GM21526 (cell line): Measurements from ENCODE around the gene GGT1.
"Not testable (repeated sequence)": the region's sequence is repeated elsewhere in the genome, so short reads cannot be mapped to it uniquely, and the experiment has no call there.

Source experiments
- ATAC-seq: cut with Tn5 transposase; IDR thresholded peaks from one replicate; pipeline ENCODE4 v1.9.1; 2021; ENCODE audit warnings: moderate library complexity; ENCODE audit not compliant: unreplicated experiment, low FRiP score

GGT1 gene

GRCh38 chr22:24602847-24603769 is at the start of gene GGT1:
TSS of gene GGT1 (plus strand) at chr22:24603193. CDS start at chr22:24611082, 7,889 bp downstream.
- ATAC-seq = not testable (repeated sequence)

DNA sequence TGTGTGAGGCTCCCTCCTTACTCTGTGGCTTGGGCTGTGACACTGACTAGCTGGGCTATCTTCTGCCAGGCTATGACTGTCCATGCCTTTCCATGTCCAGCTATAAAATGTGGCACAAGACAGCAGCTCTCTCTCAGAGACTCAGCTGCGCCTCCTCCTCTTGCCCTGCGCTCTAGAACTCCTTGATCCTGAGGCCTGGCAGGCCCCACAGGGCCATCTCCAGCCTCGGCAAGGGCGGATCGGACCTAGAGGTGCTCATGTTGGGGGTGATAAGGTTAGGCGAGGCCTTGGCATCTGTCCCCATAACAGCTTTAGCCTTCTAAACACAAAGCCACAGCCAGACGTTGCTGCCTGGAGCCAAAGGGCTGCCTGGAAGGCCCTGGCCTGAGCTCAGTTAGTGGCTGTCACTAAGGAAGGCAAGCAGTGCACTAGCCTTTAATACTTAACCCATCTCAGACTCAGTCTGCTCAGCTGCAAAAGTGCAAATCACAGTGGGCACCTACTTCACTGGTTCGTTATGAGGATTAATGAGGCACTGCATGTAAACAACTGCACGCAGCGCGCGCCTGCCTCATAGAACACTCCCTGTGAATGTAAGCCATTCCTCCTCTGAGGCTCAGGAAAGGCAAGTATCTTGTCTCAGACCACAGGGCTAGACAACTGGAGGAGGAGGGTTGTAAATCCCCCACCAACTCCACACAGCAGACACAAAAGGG is 49.2 kb upstream of the GGT1 start:
- ATAC-seq = no peak

DNA sequence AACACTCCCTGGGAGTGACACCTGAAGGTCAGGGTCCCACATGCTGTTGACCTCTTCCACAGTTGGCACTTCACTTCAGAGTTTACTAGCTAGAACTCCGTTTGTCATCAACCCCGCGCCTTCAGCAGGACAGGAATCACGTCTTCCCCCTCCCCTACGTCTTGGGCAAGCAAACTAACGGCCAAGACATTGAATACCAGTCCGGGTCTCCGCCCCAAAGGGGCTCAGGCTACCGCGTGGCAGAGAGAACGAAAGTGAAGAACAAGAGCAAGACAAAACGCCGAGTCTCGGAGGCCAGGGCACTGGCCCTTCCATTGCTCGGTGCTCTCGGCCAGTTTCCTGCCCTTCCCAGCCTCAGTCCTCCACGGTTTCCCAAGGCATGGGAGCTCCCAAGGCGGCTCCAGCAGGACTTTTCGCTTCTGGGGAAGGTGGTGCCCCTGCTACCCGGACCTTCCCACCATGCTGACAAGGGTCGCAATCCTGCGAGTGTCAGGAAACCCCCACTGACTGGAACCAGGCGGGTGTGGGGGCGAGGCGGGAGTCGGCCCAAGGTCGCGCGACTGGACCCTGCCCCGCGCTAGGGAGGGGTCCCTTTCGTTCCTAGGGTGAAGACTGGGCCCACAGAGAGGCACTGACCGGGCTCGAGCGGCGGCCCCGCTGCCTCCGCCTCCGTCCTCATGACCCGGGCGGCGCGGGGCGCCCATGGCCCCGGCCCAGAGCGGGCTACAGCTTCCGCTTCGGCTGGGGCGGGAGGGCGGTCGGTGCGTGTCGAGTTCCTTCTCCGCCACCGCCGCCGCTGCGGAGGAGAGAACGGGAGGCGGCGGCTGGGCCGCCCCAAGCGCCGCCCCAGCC is 48.5 kb upstream of the GGT1 start, which contains the start of gene GUCD1:
GUCD1 (minus strand) TSS at position 826 of the 852 bp plus-strand sequence; CDS start at position 679, 147 bp downstream.
- ATAC-seq = no peak

DNA sequence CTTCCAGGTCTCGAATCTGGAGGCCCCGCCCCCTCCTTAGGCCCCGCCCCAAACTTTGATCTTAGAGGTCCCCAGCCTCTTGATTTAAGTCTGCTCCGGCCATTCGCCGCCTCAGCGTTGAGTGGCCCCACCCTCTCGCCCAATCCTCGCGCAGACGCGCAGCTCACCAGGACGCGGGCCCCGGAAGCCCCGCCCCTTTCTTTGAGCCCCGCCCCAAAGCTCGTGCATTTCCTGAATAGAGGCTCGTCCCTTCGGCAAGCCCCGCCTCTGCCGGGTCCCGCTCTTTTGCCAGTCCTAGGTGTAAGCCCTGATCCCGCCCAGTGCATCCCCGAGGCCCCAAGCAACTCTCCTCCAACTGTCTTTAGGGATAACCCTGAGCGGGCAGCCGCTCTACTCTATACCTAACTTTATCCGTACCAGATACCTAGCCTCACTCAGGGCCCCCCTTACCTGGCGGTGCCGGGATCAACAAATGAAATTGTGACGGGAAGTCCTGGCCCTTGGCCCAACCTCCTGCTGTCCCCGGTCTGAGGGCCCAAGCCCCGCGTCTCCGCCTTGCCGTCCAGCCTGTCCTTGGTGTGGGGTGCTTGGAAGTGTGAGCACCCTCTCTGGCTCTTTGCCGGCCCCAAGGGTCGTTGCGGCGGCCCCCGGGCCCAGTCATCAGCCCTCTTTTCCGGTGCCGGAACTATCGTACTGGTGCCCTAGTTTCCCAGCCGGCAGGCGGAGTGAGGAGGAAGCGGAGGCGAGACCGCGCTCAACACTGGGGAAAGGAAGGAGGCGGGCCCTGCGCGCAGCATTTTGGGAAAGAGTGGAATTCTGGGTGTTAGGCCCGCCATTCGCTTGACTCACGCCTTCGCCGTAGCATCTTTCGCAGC is 47.6 kb upstream of the GGT1 start, which contains the start of gene SNRPD3:
SNRPD3 (plus strand) TSS at position 835 of the 875 bp plus-strand sequence. CDS start 1,676 bp downstream, outside the sequence.
- ATAC-seq = peak; percentile 74

GRCh38 chr22:24559471-24559870 is 43.5 kb upstream of the GGT1 start:
- no peak for ATAC-seq

- no peak for ATAC-seq
Measured at GRCh38 chr22:24563246-24563645, 39.7 kb upstream of the GGT1 start.

GRCh38 chr22:24564376-24565058 is 38.5 kb upstream of the GGT1 start:
- ATAC-seq = no peak

- ATAC-seq = no peak
Measured at GRCh38 chr22:24565077-24565476, 37.9 kb upstream of the GGT1 start.

GRCh38 chr22:24566899-24567511 is 36.0 kb upstream of the GGT1 start:
- no peak for ATAC-seq

GRCh38 chr22:24567668-24568067 is 35.3 kb upstream of the GGT1 start:
- ATAC-seq = no peak

DNA sequence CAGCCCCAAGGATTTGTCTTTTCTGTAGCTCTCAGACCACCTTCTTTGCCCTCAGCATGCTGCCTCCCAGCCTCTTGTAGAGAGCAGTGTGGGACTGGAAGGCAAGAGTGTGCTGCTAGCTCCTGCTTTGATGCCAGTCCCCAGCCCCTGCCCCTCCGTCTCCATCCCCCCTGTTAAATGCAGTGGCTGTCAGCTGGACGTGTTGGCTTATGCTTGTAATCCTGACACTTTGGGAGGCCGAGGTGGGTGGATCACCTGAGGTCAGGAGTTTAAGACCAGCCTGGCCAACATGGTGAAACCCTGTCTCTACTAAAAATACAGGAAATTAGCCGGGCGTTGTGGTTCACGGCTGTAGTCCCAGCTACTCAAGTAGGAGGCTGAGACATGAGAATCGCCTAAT is 31.7 kb upstream of the GGT1 start:
- no peak for ATAC-seq

- ATAC-seq = no peak
Measured at GRCh38 chr22:24576778-24577177, 26.2 kb upstream of the GGT1 start.

- ATAC-seq = no peak
Measured at GRCh38 chr22:24578355-24579257, 24.4 kb upstream of the GGT1 start.

- ATAC-seq = no peak
Measured at GRCh38 chr22:24579258-24579601, 23.8 kb upstream of the GGT1 start.

DNA sequence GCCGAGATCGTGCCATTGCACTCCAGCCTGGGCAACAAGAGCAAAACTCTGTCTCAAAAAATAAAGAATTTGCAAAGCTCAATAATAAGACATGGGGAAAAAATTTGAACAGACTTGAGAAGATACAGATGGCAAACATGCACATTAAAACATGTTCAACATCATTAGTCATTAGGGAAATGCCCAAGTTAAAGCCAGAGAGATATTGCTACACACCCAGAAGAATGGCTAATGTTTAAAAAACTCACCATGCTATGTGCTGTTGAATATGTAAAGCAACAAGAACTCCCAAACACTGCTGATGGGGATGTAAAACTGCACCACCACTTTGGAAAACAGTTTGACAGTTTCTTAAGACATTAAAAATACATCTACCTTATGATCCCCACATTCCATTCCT is 22.7 kb upstream of the GGT1 start:
- ATAC-seq = no peak

DNA sequence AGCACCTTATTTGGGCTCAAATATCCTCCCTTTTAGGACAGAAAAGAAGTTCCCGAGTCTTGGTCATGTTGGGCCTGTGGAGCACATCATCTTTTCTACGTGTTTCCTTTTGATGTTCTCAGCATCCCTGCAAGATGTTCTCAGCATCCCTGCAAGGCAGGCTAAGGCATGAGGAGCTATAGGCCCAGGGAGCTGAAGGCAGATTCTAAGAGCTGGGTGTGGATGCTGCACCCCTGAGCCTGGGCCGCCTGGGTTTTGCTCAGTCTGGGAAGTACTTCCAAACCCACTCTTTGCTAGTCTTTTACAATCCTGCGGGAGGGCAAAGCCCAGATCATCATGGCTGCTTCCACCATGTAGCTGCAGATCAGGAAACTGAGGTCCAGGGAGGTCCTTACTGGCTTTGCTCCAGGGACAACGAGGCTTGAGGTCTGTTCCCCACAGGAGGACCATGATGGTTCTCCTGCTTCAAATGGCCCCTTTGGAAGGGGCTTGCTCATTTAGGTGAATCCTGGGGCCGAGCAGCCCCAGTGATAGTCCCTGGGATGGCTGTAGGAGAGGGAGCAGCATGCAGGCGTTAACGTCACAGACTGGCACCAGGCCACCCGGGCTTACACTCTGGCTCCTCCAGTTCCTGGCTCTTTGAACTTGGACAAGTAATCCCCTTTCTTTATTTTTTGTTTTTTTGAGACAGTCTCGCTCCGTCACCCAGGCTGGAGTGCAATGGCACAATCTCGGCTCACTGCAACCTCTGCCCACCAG is 20.8 kb upstream of the GGT1 start:
- no peak for ATAC-seq
